ENCODE measurements around the gene SLC25A1. TPM values are rescaled to one million over a fixed set of nuclear protein-coding genes. Genes with fewer than 3 reads are reported as not detected.

SLC25A1 gene
- total RNA-seq, 3 donors from 2014 or later, result 88.3 to 165 (median 135) TPM

GRCh38 chr22:19138217-19139000 is 40.1 kb downstream of the SLC25A1 start:
- Histone ChIP-seq H3K4me3 (no peak overlapping the region), H3K9me3 (no peaks in the 10 kb centered on the region), H3K36me3 (ENCODE audit: low read depth) (peaks cover 5% of the 10 kb centered on the region), H3K4me1 (ENCODE audit: low read depth) (peaks cover 2% of the 10 kb centered on the region)
- no peak for TF ChIP-seq CTCF (IDR thresholded peaks at IDR 0.05)
- ATAC-seq (no peak), DNase-seq (no peak)
- intact Hi-C loops (cut with DNase I, micrococcal nuclease), result no loop called here

GRCh38 chr22:19137384-19138216 is 40.9 kb downstream of the SLC25A1 start:
- no peak for DNase-seq
- H3K4me1 ChIP-seq (ENCODE audit: low read depth), result no peaks in the 10 kb centered on the region
- no peak for TF ChIP-seq CTCF (IDR thresholded peaks at IDR 0.05)
- H3K4me3 ChIP-seq, result no peak overlapping the region
- intact Hi-C loops (cut with DNase I, micrococcal nuclease), result no loop called here
- peaks cover 5% of the 10 kb centered on the region for H3K36me3 ChIP-seq (ENCODE audit: low read depth)
- no peak for ATAC-seq
- no peaks in the 10 kb centered on the region for H3K9me3 ChIP-seq

DNA sequence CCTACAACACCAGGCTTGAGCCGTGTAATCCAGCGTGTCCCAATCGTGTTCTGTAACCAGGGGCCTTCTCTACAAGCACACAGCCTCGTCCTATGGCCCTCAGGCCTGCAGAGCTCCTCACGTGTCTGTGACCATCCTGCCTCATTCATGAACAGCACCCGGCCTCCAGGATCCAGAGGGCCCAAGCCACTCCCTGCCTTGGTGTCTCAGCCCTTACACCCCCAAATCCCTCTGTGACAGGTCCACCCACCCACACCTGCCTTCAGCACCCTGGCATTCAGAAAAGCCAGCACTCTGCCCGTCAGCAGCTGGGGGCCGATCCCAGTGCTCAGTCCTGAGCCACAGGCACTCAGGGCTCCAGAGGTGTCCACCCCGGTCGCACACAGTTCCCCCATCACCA is 41.6 kb downstream of the SLC25A1 start:
- Histone ChIP-seq H3K4me1 (ENCODE audit: low read depth) (no peaks in the 10 kb centered on the region), H3K36me3 (ENCODE audit: low read depth) (peaks cover 5% of the 10 kb centered on the region), H3K4me3 (no peak overlapping the region), H3K9me3 (no peaks in the 10 kb centered on the region)
- ATAC-seq, result no peak
- no peak for TF ChIP-seq CTCF (IDR thresholded peaks at IDR 0.05)
- no peak for DNase-seq
- intact Hi-C loops (cut with DNase I, micrococcal nuclease), result no loop called here

GRCh38 chr22:19134874-19135273 is 43.7 kb downstream of the SLC25A1 start:
- intact Hi-C loops (cut with DNase I, micrococcal nuclease), result no loop called here
- Histone ChIP-seq H3K4me3 (no peak overlapping the region), H3K9me3 (no peaks in the 10 kb centered on the region), H3K4me1 (ENCODE audit: low read depth) (no peaks in the 10 kb centered on the region), H3K36me3 (ENCODE audit: low read depth) (peaks cover 5% of the 10 kb centered on the region)
- ATAC-seq (no peak), DNase-seq (no peak)
- TF ChIP-seq CTCF (IDR thresholded peaks at IDR 0.05), result no peak

DNA sequence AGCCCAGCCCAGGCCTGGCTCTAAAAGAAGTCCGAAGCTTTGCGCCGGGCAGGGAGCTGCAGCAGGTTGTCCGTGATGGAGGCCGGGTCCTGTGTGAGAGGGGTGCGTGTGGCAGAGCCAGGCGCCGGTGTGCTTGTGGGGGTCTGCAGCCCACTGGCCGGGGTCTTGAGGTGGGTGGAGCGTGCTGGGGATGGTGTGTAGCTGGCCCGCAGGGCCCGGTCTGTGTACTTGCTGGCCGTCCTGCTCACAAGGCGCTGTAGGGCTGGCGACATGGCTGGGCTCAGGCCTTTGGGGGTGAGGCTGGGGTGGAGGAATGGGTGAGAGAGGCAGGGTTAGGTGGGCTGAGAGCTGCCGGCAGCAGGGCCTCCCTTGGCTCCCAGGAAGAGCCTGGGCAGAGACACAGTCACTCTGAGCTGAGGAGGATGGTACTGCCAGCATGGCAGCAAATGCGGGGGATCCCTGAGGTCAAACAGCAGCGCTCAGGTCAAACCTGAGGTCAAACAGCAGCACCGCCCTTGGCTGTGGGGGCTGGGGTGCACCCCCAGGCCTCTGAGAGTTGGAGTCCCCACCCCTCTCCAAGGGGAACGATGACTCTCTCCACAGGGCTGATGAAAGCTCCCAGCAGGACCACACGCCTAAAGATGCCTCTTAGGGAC is 44.2 kb downstream of the SLC25A1 start:
- intact Hi-C loops (cut with DNase I, micrococcal nuclease), result no loop called here
- H3K36me3 ChIP-seq (ENCODE audit: low read depth), result peaks cover 5% of the 10 kb centered on the region

More for the DNA sequence above, 44.2 kb downstream of the SLC25A1 start:
- Histone ChIP-seq H3K4me1 (ENCODE audit: low read depth) (no peaks in the 10 kb centered on the region), H3K9me3 (no peaks in the 10 kb centered on the region), H3K4me3 (no peak overlapping the region)
- no peak for TF ChIP-seq CTCF (IDR thresholded peaks at IDR 0.05)
- ATAC-seq (peak; percentile 7), DNase-seq (no peak)

Measured in mucosa of descending colon (tissue), 3 donors.